Natural killer cell treated with Interleukin-12 subunit alpha and Interleukin-12 subunit beta and Interleukin-15 and Interleukin-18, amount 100 ng/mL, for 72 hours (primary cell): ENCODE measurements around the gene UMOD. TPM values are rescaled to one million over a fixed set of nuclear protein-coding genes. Genes with fewer than 3 reads are reported as not detected.
"Not testable (repeated sequence)": the region's sequence is repeated elsewhere in the genome, so short reads cannot be mapped to it uniquely, and the experiment has no call there.

ENCODE experiments used
- ATAC-seq, 2 donors: fragments of 150-1000 bp; cut with Tn5 transposase in 1 of 2; sonication (Bioruptor Pico), chemical (Tn5 transposase) in 1 of 2; 2 replicates each; pipeline ENCODE4 v1.10.0; 2021
- DNase-seq: peaks from one replicate; pipeline ENCODE4 v3.0.0; 2022; ENCODE audit warnings: low spot score
- H3K27ac Mint-ChIP-seq, 2 donors: 1 replicate in 1 of 2; 2 replicates in 1 of 2; pipeline ENCODE4 v1.8.0; 2022; ENCODE audit warnings: mixed read lengths in 2 of 2, mild to moderate bottlenecking in 1 of 2, moderate library complexity in 1 of 2
- H3K27me3 Mint-ChIP-seq, 2 donors: 1 replicate in 1 of 2; 2 replicates in 1 of 2; pipeline ENCODE4 v1.8.0; 2022; ENCODE audit warnings: mixed read lengths in 2 of 2
- H3K36me3 Mint-ChIP-seq: one replicate; pipeline ENCODE4 v1.8.0; 2022; ENCODE audit warnings: mixed read lengths
- H3K4me1 Mint-ChIP-seq, 2 donors: 1 replicate in 1 of 2; 2 replicates in 1 of 2; pipeline ENCODE4 v1.8.0; 2022; ENCODE audit warnings: low read depth in 2 of 2, mixed read lengths in 2 of 2, mild to moderate bottlenecking in 1 of 2
- H3K4me3 Mint-ChIP-seq: one replicate; pipeline ENCODE4 v1.8.0; 2022; ENCODE audit warnings: mixed read lengths
- H3K9me3 Mint-ChIP-seq: 2 replicates; pipeline ENCODE4 v1.8.0; 2022; ENCODE audit warnings: mixed read lengths
- total RNA-seq, 2 donors: library from RNA; stranded (reverse); gene quantifications; one replicate each; pipeline ENCODE4 v1.2.3, GENCODE V29; 2022

UMOD gene
- total RNA-seq, 2 donors from 2014 or later, result not detected

- Mint-ChIP-seq H3K4me1 (no peaks in the 10 kb centered on the region), H3K36me3 (no peaks in the 10 kb centered on the region), H3K27ac (no peak overlapping the region), H3K27me3 (peaks cover 0 to 4% of the 10 kb centered on the region in 2 donors), H3K9me3 (no peaks in the 10 kb centered on the region), H3K4me3 (no peak overlapping the region)
- ATAC-seq, result no peak
- no peak for DNase-seq
These were observed 28.9 kb downstream of the UMOD start for GRCh38 chr16:20323591-20324117.

DNA sequence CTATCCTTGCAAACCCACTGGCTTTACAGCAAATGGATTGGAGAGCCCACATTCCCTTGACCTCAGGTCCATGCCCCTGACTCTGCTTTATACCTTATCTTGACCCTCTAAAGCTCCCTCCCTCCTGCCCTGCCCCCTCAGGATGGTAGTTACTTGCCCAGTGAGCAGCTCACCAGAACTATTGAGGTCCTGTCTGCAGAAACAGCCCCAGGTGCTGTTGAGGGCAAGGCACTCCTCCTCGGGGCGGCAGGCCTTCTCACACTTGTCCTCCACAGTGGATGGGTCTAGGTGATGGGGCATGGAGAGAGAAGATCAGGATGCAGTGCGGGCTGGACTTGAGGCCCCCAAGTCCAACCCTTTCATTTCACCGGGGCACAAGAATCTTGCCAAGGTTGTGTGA lies 29.8 kb downstream of the UMOD start:
- peaks cover 0 to 4% of the 10 kb centered on the region in 2 donors for H3K27me3 Mint-ChIP-seq
- no peak overlapping the region for H3K4me3 Mint-ChIP-seq
- no peaks in the 10 kb centered on the region for H3K4me1 Mint-ChIP-seq
- H3K9me3 Mint-ChIP-seq, result no peaks in the 10 kb centered on the region
- no peak overlapping the region for H3K27ac Mint-ChIP-seq
- ATAC-seq (no peak), DNase-seq (no peak)
- no peaks in the 10 kb centered on the region for H3K36me3 Mint-ChIP-seq

- ATAC-seq (no peak), DNase-seq (no peak)
- H3K4me1 Mint-ChIP-seq, result no peaks in the 10 kb centered on the region
- H3K36me3 Mint-ChIP-seq, result no peaks in the 10 kb centered on the region
- peaks cover 0 to 5% of the 10 kb centered on the region in 2 donors for H3K27me3 Mint-ChIP-seq
- no peaks in the 10 kb centered on the region for H3K9me3 Mint-ChIP-seq
- H3K27ac Mint-ChIP-seq, result no peak overlapping the region
- no peak overlapping the region for H3K4me3 Mint-ChIP-seq
These were observed 30.8 kb downstream of the UMOD start for GRCh38 chr16:20321671-20322070.

DNA sequence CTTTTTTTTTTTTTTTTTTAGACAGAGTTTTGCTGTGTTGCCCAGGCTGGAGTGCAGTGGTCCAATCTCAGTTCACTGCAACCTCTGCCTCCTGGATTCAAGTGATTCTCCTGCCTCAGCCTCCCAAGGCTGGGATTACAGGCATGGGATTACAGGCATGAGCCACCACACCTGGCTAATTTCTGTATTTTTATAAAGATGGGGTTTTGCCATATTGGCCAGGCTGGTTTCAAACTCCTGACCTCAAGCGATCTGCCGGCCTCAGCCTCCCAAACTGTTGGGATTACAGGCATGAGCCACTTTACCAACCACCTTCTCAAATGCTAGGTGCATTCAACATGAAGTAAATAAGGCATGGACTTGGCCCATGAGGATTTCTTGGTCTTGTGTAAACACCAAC lies 31.5 kb downstream of the UMOD start:
- H3K36me3 Mint-ChIP-seq, DNase-seq, H3K27me3 Mint-ChIP-seq, H3K27ac Mint-ChIP-seq, H3K4me1 Mint-ChIP-seq, ATAC-seq, H3K4me3 Mint-ChIP-seq, H3K9me3 Mint-ChIP-seq: not testable (repeated sequence)

- DNase-seq (no peak), ATAC-seq (no peak)
- Mint-ChIP-seq H3K9me3 (no peaks in the 10 kb centered on the region), H3K4me1 (no peaks in the 10 kb centered on the region), H3K36me3 (no peaks in the 10 kb centered on the region), H3K4me3 (no peak overlapping the region), H3K27me3 (peaks cover 0 to 7% of the 10 kb centered on the region in 2 donors), H3K27ac (no peak overlapping the region)
These were observed 31.9 kb downstream of the UMOD start for GRCh38 chr16:20320592-20320991.

DNA sequence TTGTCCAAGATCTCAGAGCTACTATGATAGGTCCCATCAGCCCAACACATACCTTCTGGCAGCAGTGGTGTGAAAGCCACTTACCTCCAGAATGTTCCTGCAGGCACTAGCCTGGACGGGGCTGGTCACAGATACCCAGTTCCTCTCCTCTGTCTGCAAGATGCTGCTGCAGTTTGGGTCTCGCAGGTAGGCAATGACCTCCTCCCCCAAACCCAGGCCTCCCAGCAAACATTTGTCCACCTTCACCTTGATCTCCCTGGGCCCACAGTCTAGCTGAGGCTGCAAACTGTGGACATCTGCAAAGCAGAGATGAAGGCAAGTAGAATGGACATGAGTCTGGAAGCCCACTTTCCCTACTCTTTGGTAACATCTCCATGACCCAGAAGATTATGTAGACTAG lies 32.3 kb downstream of the UMOD start:
- H3K27ac Mint-ChIP-seq, result no peak overlapping the region
- H3K36me3 Mint-ChIP-seq, result no peaks in the 10 kb centered on the region
- H3K4me3 Mint-ChIP-seq, result no peak overlapping the region
- DNase-seq (no peak), ATAC-seq (no peak)
- H3K4me1 Mint-ChIP-seq, result no peaks in the 10 kb centered on the region
- H3K27me3 Mint-ChIP-seq, result peaks cover 0 to 7% of the 10 kb centered on the region in 2 donors
- H3K9me3 Mint-ChIP-seq, result no peaks in the 10 kb centered on the region

DNA sequence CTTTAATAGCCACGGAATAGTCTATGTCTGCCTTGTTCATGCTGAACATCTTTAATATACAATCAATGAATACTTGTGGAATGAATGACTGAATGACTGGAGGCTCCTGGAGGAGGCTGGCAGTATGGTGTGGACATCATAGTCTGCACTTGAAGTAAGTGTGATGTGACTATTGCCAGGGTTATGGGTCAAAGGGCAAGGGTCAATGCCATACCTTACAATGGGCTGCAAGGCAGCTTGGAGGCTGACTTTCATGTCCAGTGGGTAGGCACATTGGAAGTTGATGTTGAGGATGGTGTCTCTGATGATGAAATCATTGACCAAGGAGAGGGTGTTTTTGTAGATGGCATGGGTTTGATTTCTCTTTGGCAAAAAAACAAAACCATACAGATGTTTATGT lies 33.1 kb downstream of the UMOD start:
- no peaks in the 10 kb centered on the region for H3K9me3 Mint-ChIP-seq
- H3K4me3 Mint-ChIP-seq, result no peak overlapping the region
- DNase-seq (no peak), ATAC-seq (no peak)
- H3K27ac Mint-ChIP-seq, result no peak overlapping the region
- peaks cover 0 to 7% of the 10 kb centered on the region in 2 donors for H3K27me3 Mint-ChIP-seq
- H3K36me3 Mint-ChIP-seq, result no peaks in the 10 kb centered on the region
- no peaks in the 10 kb centered on the region for H3K4me1 Mint-ChIP-seq

GRCh38 chr16:20318437-20318836 lies 34.1 kb downstream of the UMOD start:
- Mint-ChIP-seq H3K27ac (no peak overlapping the region), H3K4me1 (no peaks in the 10 kb centered on the region), H3K9me3 (no peaks in the 10 kb centered on the region), H3K27me3 (peaks cover 4 to 7% of the 10 kb centered on the region in 2 donors), H3K36me3 (no peaks in the 10 kb centered on the region), H3K4me3 (no peak overlapping the region)
- ATAC-seq (no peak), DNase-seq (no peak)

DNA sequence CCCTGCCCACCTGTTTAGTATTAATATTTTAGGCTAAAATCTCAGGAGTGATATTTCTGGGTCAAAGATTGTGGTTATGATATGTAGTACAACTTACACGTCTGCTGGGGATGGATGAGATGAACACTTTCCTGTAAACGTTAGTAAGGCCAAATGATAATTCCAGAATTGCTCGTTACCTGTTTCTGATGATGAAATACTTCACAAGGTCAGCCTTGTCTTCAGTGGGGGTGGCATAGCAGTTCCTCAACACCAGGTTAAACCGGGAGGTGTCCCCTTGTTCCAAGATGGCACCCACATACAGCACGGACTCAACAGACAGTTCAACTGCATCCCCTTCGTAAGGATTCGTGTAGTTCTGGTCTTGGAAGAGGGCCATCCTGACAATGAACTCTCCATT lies 34.5 kb downstream of the UMOD start:
- H3K36me3 Mint-ChIP-seq, result no peaks in the 10 kb centered on the region
- H3K9me3 Mint-ChIP-seq, result no peaks in the 10 kb centered on the region
- no peak for DNase-seq
- H3K27me3 Mint-ChIP-seq, result peaks cover 8 to 9% of the 10 kb centered on the region in 2 donors
- no peak overlapping the region for H3K27ac Mint-ChIP-seq
- H3K4me1 Mint-ChIP-seq, result no peaks in the 10 kb centered on the region
- no peak overlapping the region for H3K4me3 Mint-ChIP-seq
- no peak for ATAC-seq

- peaks cover 9% of the 10 kb centered on the region in 2 donors for H3K27me3 Mint-ChIP-seq
- H3K4me3 Mint-ChIP-seq, result no peak overlapping the region
- H3K4me1 Mint-ChIP-seq, result no peaks in the 10 kb centered on the region
- H3K36me3 Mint-ChIP-seq, result no peaks in the 10 kb centered on the region
- no peaks in the 10 kb centered on the region for H3K9me3 Mint-ChIP-seq
- DNase-seq (no peak), ATAC-seq (no peak)
- H3K27ac Mint-ChIP-seq, result no peak overlapping the region
These were observed 35.4 kb downstream of the UMOD start for GRCh38 chr16:20317117-20317516.

DNA sequence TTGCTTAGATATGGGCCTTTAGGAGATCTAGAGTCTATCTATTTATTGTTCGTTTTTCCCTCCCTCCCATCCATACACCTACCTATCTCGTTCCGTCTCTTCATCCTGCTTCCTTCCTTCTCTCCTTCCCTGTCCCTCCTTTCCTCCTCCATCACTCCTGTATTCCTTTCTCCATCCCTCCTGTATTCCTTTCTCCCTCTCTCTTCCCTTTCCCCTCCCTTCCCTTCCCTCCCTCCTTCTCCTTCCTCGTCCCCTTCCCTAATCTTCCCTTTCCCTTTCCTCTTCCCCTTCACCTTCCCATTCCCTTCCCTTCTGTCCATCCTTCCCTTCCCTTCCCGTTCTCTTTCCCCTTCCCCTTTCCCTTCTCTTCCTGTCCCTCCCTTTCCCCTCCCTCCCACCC lies 35.8 kb downstream of the UMOD start:
- H3K9me3 Mint-ChIP-seq, result no peaks in the 10 kb centered on the region
- H3K27ac Mint-ChIP-seq, result no peak overlapping the region
- ATAC-seq, result no peak
- H3K27me3 Mint-ChIP-seq, result peaks cover 9% of the 10 kb centered on the region in 2 donors
- no peaks in the 10 kb centered on the region for H3K36me3 Mint-ChIP-seq
- H3K4me3 Mint-ChIP-seq, result no peak overlapping the region
- no peak for DNase-seq
- H3K4me1 Mint-ChIP-seq, result no peaks in the 10 kb centered on the region

GRCh38 chr16:20315764-20316163 lies 36.8 kb downstream of the UMOD start:
- Mint-ChIP-seq H3K27me3 (peaks cover 9% of the 10 kb centered on the region in 2 donors), H3K27ac (no peak overlapping the region), H3K4me1 (no peaks in the 10 kb centered on the region), H3K4me3 (no peak overlapping the region), H3K9me3 (no peaks in the 10 kb centered on the region), H3K36me3 (no peaks in the 10 kb centered on the region)
- DNase-seq (no peak), ATAC-seq (no peak)

DNA sequence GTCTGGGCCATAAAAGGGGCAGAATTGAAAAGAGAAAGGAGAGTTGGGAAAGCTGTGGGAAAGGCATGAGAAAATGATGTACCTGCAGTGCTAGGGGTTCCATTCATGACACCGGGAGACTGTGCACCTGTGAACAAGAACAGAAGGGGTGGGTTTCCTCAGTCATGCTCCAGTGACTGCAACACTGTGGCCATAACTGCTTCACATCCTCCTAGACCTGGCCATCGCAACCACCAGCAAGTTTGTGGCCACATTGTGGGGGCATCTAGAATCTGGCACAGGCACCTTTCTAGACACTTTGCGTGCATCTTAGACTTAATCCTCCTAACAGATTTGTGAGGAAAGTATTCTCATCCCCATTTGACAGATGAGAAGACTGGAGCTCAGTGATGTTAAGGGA lies 37.9 kb downstream of the UMOD start:
- ATAC-seq (no peak), DNase-seq (no peak)
- H3K9me3 Mint-ChIP-seq, result no peaks in the 10 kb centered on the region
- H3K4me3 Mint-ChIP-seq, result no peak overlapping the region
- no peaks in the 10 kb centered on the region for H3K4me1 Mint-ChIP-seq
- H3K36me3 Mint-ChIP-seq, result no peaks in the 10 kb centered on the region
- no peak overlapping the region for H3K27ac Mint-ChIP-seq
- H3K27me3 Mint-ChIP-seq, result peaks cover 9% of the 10 kb centered on the region in 2 donors

GRCh38 chr16:20313741-20314140 lies 38.8 kb downstream of the UMOD start:
- Mint-ChIP-seq H3K27ac (no peak overlapping the region), H3K27me3 (peaks cover 5 to 10% of the 10 kb centered on the region in 2 donors), H3K4me3 (no peak overlapping the region), H3K9me3 (no peaks in the 10 kb centered on the region), H3K36me3 (no peaks in the 10 kb centered on the region), H3K4me1 (no peaks in the 10 kb centered on the region)
- DNase-seq (no peak), ATAC-seq (no peak)

GRCh38 chr16:20312536-20313095 lies 39.9 kb downstream of the UMOD start:
- not testable (repeated sequence) for H3K36me3 Mint-ChIP-seq, ATAC-seq, H3K9me3 Mint-ChIP-seq, H3K4me1 Mint-ChIP-seq, H3K4me3 Mint-ChIP-seq, DNase-seq, H3K27ac Mint-ChIP-seq
- peaks cover 5 to 16% of the 10 kb centered on the region in 2 donors for H3K27me3 Mint-ChIP-seq
